Brain pericyte (primary cell): Measurements from ENCODE around the gene PROM1.

Experiments used
- DNase-seq: peaks from one replicate; pipeline ENCODE4 v3.0.0-alpha.2; 2012; ENCODE audit warnings: low read depth, low spot score

The PROM1 gene

GRCh38 chr4:15989424-15989823, 94.4 kb downstream of the PROM1 start:
- no peak for DNase-seq

DNA sequence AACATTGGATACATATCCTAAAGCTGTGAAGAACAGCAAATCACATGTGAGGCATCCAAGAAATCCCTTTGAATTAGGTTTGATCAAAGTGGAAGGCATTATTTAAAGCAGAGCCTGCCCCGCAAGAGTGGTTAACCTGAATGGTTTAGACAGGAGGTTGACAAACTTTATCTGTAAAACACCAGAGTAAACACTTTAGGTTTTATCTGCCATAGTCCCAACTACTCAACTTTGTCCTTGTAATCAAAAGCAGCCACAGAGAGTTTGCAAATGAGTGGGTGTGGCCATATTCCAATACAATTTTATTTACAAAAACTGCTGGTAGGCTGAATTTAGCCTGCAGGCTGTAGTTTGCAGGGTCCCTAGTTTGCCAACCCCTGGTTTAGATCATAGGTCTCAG, 95.6 kb downstream of the PROM1 start:
- DNase-seq, result no peak

GRCh38 chr4:15986907-15987306, 96.9 kb downstream of the PROM1 start:
- no peak for DNase-seq

DNA sequence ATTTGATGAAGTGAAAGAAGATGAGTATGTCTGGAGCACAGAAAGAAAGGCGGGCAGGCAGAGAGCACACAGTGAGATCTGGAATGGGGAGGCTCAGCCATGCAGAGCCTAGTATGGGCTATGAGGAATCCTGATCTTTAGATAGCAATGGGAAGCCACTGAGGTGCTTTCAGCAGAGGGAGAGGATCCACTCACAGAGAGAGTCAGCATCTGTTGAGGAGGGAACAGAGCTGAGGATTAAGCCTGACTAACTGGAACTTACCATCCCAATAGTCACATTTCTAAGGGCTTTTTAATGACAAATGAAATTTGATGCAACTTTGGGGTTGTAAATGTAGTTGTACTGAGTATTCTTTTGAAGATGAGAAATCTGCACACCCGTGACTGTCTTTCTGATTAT, 100.2 kb downstream of the PROM1 start:
- no peak for DNase-seq

DNA sequence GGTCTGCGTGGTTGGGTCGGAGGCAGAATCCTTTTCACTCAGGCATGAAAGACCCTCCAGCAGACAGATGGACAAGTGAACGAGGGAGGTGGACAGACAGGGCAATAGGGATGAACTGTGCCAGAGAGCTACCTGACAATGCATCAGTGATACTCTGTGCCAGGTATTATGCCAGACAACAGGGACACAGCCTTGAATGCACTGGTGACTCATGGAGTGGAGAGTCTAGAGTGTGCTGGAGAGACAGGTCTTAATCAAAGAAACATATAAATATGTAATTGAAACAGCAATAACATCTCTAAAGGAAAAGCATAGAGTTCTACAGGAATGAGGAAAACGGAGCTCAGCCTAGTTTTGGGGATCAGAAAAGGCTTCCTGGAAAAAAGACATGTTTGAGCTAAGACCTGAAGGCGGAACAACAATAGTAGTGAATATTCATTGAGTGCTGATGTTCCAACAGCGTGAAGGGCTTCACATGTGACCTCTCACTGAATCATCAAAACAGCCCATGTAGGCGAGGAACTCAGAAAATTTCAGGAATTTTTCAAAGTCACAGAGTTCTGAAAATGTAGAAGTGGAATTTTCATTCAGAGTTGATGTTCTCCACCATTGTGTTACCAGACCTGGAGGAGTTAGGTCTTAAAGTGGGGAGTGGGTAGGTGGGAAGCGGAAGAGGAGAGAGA, 100.8 kb downstream of the PROM1 start:
- DNase-seq, result no peak

- no peak for DNase-seq
Measured at GRCh38 chr4:15976456-15977447, 107.1 kb downstream of the PROM1 start.

GRCh38 chr4:15971068-15971801, 112.6 kb downstream of the PROM1 start:
- no peak for DNase-seq

- DNase-seq, result no peak
Measured at GRCh38 chr4:15968551-15969300, 115.1 kb downstream of the PROM1 start.

- no peak for DNase-seq
Measured at GRCh38 chr4:15965325-15965724, 118.5 kb downstream of the PROM1 start.

DNA sequence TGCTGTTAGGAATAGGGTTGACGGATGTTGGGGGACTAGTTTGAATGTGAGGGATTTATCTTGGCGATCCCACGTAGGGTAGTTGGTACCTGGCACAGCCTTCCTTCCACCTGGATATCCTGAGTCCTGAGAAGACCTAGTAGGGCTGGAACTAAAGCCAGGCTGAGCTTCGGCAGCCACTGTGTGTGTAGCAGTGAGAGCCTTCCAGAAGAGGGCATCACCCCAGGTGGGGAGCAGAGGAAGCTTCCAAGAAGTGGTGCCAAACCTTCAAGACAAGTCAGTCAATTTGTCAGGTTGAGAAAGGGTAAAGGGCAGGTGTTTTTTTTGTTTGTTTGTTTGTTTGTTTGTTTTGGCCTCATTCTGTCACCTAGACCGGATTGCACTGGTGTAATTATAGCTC, 119.7 kb downstream of the PROM1 start:
- no peak for DNase-seq

- DNase-seq, result no peak
Measured at GRCh38 chr4:15963576-15963975, 120.2 kb downstream of the PROM1 start.

- peak; percentile 25 for DNase-seq
Measured at GRCh38 chr4:15963001-15963451, 120.8 kb downstream of the PROM1 start, which contains the start of gene FGFBP2. FGFBP2 (minus strand) TSS chr4:15963175; CDS start chr4:15963129, 46 bp downstream.

DNA sequence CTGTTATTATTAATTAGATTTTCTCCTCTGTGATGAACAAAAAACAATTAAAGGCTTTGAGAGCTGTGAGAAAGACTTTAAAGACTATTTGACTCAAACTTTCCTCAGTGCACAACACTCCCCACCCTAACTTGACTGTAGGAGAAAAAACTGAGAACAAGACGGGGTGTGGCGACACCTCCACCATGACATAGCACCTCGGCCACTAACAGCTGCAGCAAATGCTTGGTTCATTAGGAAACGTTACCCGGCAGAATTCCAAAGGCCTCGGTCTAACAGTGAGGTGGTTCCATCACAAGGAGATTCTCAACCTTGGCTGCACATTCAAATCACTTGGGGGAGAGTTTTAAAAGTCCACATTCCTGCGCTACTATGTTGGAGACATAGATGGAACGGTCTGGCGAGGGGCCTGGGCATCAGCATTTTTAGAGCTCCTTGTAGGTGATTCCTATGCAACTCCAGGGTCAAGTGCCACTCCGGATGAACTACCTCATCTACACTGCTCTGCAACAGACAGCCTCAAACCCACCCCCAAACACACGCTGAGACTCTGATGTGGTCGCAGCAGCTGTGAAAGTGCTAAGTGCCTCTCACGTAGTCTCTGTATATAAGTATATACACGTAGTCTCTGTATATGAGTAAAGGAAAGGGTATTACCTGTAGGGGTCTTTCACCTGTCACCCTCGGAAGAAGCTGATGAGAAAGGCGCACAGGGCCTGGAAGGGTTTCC, 121.9 kb downstream of the PROM1 start:
- no peak for DNase-seq

DNA sequence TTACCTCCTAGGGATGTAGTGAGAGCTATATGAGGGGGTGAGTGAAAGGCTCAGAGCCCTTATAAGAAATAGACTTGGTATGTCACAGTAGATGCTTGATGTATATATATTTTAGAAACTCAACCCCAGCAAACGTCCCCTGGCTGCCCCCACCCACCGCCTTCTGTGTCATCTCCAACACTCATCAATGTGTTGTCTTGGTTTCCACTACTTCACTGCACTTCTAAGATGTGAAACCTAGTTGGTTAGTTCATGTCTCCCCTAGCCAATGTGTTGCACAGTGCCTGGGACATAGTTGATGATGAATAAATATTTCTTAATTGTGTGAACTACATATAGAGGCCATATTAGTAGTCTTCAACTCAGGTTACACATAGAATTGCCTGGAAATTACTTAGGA, 125.3 kb downstream of the PROM1 start:
- DNase-seq, result no peak

- no peak for DNase-seq
Measured at GRCh38 chr4:15956179-15956850, 127.5 kb downstream of the PROM1 start.

DNA sequence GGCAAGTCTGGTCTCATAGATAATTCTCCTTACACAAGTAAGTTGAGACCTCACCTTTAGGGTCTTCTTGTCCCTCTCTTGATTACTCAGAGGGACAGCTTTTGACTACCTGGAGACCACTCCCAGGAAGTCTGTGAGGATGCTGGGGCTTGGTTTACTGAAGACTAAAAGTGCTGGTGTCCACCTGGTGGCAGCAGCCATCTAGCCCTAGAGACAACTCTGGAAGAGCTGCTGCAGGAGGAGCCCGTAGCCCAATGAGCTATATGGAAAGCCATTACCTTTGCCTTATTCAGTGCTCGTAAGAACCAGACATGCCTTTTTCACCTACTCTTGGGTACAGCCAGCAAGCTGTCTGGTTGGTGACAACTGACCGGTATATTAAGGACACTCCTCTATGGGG, 128.2 kb downstream of the PROM1 start:
- DNase-seq, result no peak

- no peak for DNase-seq
Measured at GRCh38 chr4:15953625-15954024, 130.2 kb downstream of the PROM1 start.

- no peak for DNase-seq
Measured at GRCh38 chr4:15951781-15952180, 132.0 kb downstream of the PROM1 start.

GRCh38 chr4:15948826-15949225, 135.0 kb downstream of the PROM1 start:
- no peak for DNase-seq

- no peak for DNase-seq
Measured at GRCh38 chr4:15947684-15948083, 136.1 kb downstream of the PROM1 start.
